Measurements from ENCODE around the gene MYRF. TPM values are rescaled to one million over a fixed set of nuclear protein-coding genes. Genes with fewer than 3 reads are reported as not detected.

The MYRF gene
- total RNA-seq, 1 donor from 2014 or later = 0.82 TPM

GRCh38 chr11:61737636-61738386 lies 14.6 kb upstream of the MYRF start:
- FAIRE-seq = no peak
- DNase-seq (ENCODE audit: low spot score in 2 of 2) = no peak

- FAIRE-seq = no peak
- DNase-seq (ENCODE audit: low spot score in 2 of 2) = no peak
These were observed 13.7 kb upstream of the MYRF start for GRCh38 chr11:61738776-61739175.

GRCh38 chr11:61739413-61739812 lies 13.0 kb upstream of the MYRF start:
- FAIRE-seq (no peak), DNase-seq (ENCODE audit: low spot score in 2 of 2) (no peak)

- DNase-seq (ENCODE audit: low spot score in 2 of 2) (no peak), FAIRE-seq (no peak)
These were observed 12.5 kb upstream of the MYRF start for GRCh38 chr11:61739966-61740365.

GRCh38 chr11:61742391-61742790 lies 10.0 kb upstream of the MYRF start:
- DNase-seq (ENCODE audit: low spot score in 2 of 2) = no peak
- FAIRE-seq = no peak

- no peak for DNase-seq (ENCODE audit: low spot score in 2 of 2)
- no peak for FAIRE-seq
These were observed 8.8 kb upstream of the MYRF start for GRCh38 chr11:61743486-61744095.

GRCh38 chr11:61744181-61744580 lies 8.3 kb upstream of the MYRF start:
- FAIRE-seq (no peak), DNase-seq (ENCODE audit: low spot score in 2 of 2) (no peak)

- DNase-seq (ENCODE audit: low spot score in 2 of 2) = no peak
These were observed 7.8 kb upstream of the MYRF start for GRCh38 chr11:61744609-61745156.

GRCh38 chr11:61745781-61746441 lies 6.5 kb upstream of the MYRF start:
- DNase-seq (ENCODE audit: low spot score in 2 of 2) (no peak), FAIRE-seq (no peak)

More at GRCh38 chr11:61744609-61745156, 7.8 kb upstream of the MYRF start:
- no peak for FAIRE-seq

GRCh38 chr11:61746442-61747191 lies 5.8 kb upstream of the MYRF start:
- DNase-seq (ENCODE audit: low spot score in 2 of 2) = no peak
- no peak for FAIRE-seq

- FAIRE-seq (no peak), DNase-seq (ENCODE audit: low spot score in 2 of 2) (peak; percentile 80 to 82)
These were observed 5.1 kb upstream of the MYRF start for GRCh38 chr11:61747192-61747966.

- FAIRE-seq = no peak
- DNase-seq (ENCODE audit: low spot score in 2 of 2) = no peak
These were observed 4.5 kb upstream of the MYRF start for GRCh38 chr11:61747967-61748285.

- DNase-seq (ENCODE audit: low spot score in 2 of 2) = peak in 1 of 2 donors; percentile 79
These were observed 2.7 kb upstream of the MYRF start for GRCh38 chr11:61749591-61750217.

GRCh38 chr11:61750631-61751273 lies 1.7 kb upstream of the MYRF start:
- DNase-seq (ENCODE audit: low spot score in 2 of 2) = no peak
- FAIRE-seq = no peak

More at GRCh38 chr11:61749591-61750217, 2.7 kb upstream of the MYRF start:
- no peak for FAIRE-seq

- no peak for DNase-seq (ENCODE audit: low spot score in 2 of 2)
- FAIRE-seq = no peak
These were observed 1.1 kb upstream of the MYRF start for GRCh38 chr11:61751384-61751783.

- DNase-seq (ENCODE audit: low spot score in 2 of 2) = no peak
- FAIRE-seq = no peak
These were observed 587 bp downstream of the MYRF start for GRCh38 chr11:61752925-61753521.

GRCh38 chr11:61753672-61754071 lies 1.2 kb downstream of the MYRF start:
- no peak for FAIRE-seq
- DNase-seq (ENCODE audit: low spot score in 2 of 2) = no peak
